ENCODE results near the gene LIMK2. TPM values are rescaled to one million over a fixed set of nuclear protein-coding genes. Genes with fewer than 3 reads are reported as not detected.

LIMK2 gene
- total RNA-seq, 2 donors from 2014 or later: 38.4 to 76.8 TPM

DNA sequence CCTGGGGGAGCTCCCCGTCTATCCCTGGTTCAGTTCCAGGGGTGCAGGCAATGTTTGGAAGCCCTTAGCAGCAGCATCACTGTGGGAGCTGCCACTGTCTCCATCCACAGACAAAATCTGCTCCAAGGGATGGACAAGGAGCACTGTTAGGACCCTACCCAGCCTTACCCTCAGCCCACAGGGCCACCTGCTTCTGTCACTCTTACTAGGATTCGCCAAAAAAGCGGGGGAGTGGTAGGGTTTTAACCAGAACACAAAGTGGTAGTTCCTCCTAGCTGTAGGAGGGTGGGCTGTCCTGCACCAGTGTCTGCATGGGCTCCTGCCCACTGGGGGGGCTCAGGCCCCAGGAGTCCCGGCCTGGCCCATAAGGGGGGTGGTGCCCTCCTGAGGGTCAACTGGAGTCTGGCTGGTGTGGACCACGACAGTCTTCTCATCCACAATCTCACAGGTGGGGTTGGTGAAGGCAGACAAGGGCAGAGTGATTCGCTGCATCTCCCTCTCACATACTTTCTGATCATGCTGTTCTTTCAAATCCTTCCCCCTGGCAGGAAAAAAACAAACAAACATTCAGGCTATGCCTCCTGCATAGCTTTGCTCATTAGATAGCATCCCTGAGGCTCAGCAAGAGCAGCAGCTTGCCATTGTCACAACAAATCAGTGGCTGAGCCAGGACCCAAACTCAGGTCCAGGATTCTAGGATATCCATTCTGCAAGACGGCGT, 70.8 kb downstream of the LIMK2 start:
- Histone ChIP-seq H3K36me3 (peaks cover 68% of the 10 kb centered on the region), H3K27me3 (replicated peaks; ENCODE audit: insufficient read depth) (no peaks in the 10 kb centered on the region), H3K9me3 (no peaks in the 10 kb centered on the region), H3K27ac (no peak overlapping the region), H3K4me3 (no peak overlapping the region), H3K4me1 (ENCODE audit: control insufficient read depth in 1 of 2, low read depth in 2 of 2) (peaks cover 0 to 3% of the 10 kb centered on the region in 2 donors)
- no peak for ATAC-seq (ENCODE audit: insufficient number of reproducible peaks, low FRiP score, low read depth)
- TF ChIP-seq, protein P1, sequence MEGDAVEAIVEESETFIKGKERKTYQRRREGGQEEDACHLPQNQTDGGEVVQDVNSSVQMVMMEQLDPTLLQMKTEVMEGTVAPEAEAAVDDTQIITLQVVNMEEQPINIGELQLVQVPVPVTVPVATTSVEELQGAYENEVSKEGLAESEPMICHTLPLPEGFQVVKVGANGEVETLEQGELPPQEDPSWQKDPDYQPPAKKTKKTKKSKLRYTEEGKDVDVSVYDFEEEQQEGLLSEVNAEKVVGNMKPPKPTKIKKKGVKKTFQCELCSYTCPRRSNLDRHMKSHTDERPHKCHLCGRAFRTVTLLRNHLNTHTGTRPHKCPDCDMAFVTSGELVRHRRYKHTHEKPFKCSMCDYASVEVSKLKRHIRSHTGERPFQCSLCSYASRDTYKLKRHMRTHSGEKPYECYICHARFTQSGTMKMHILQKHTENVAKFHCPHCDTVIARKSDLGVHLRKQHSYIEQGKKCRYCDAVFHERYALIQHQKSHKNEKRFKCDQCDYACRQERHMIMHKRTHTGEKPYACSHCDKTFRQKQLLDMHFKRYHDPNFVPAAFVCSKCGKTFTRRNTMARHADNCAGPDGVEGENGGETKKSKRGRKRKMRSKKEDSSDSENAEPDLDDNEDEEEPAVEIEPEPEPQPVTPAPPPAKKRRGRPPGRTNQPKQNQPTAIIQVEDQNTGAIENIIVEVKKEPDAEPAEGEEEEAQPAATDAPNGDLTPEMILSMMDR (IDR thresholded peaks at IDR 0.05): no peak
- DNase-seq (ENCODE audit: low spot score): no peak

- H3K4me3 ChIP-seq: no peak overlapping the region
- peak overlapping the region in 1 of 2 donors; percentile 34 for H3K27ac ChIP-seq
- H3K9me3 ChIP-seq: no peaks in the 10 kb centered on the region
- ATAC-seq (ENCODE audit: insufficient number of reproducible peaks, low FRiP score, low read depth) (no peak), DNase-seq (ENCODE audit: low spot score) (no peak)
- peaks cover 3 to 11% of the 10 kb centered on the region in 2 donors for H3K4me1 ChIP-seq (ENCODE audit: control insufficient read depth in 1 of 2, low read depth in 2 of 2)
- H3K27me3 ChIP-seq (replicated peaks; ENCODE audit: insufficient read depth): no peaks in the 10 kb centered on the region
- H3K36me3 ChIP-seq: peaks cover 73% of the 10 kb centered on the region
- TF ChIP-seq, protein P1 (IDR thresholded peaks at IDR 0.05): no peak
Observed at GRCh38 chr22:31284281-31285155, 72.4 kb downstream of the LIMK2 start.

DNA sequence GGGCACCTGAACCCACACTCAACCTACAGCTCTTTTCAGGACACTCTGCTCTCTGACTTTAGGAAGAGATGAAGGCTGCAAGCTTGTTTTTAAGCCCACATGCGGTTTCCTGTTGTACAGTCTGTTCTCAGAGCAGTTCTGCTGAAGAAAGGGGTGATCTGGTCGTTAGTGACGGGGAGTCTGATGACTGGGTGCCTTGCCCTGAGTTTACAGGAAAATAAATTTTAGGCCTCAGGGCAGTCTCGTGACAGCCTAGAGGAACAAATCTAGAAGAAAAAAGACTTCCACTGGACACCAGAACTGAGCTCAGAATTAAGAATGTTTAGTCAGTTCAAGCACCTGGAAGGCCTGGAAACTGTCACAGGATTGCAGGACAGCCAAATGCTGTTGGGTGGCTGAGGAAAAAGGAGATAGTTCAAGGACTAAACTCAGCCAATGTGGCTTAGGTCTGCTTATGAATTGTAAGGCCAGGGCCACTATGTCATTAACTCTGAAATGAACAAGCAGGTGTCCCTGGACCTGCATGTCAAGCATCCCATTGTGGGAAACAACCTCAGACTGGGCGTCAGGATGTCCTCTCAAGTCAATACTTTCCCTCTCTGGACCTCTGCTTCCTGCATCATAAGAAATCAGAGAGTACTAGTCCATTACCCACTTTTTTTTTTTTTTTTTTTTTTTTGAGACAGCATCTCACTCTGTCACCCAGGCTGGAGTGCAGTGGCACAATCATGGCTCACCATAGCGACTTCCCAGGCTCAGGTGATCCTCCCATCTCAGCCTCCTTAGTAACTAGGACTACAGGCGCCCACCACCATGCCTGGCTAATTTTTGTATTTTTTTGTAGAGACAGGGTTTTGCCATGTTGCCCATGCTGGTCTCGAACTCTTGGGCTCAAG, 74.5 kb downstream of the LIMK2 start:
- ATAC-seq (ENCODE audit: insufficient number of reproducible peaks, low FRiP score, low read depth) (no peak), DNase-seq (ENCODE audit: low spot score) (no peak)
- Histone ChIP-seq H3K27me3 (replicated peaks; ENCODE audit: insufficient read depth) (no peaks in the 10 kb centered on the region), H3K9me3 (no peaks in the 10 kb centered on the region), H3K4me1 (ENCODE audit: control insufficient read depth in 1 of 2, low read depth in 2 of 2) (peaks cover 3 to 18% of the 10 kb centered on the region in 2 donors), H3K36me3 (peaks cover 57% of the 10 kb centered on the region), H3K27ac (peak overlapping the region; percentile 25 to 96), H3K4me3 (no peak overlapping the region)
- TF ChIP-seq, protein P1 (IDR thresholded peaks at IDR 0.05): no peak

DNA sequence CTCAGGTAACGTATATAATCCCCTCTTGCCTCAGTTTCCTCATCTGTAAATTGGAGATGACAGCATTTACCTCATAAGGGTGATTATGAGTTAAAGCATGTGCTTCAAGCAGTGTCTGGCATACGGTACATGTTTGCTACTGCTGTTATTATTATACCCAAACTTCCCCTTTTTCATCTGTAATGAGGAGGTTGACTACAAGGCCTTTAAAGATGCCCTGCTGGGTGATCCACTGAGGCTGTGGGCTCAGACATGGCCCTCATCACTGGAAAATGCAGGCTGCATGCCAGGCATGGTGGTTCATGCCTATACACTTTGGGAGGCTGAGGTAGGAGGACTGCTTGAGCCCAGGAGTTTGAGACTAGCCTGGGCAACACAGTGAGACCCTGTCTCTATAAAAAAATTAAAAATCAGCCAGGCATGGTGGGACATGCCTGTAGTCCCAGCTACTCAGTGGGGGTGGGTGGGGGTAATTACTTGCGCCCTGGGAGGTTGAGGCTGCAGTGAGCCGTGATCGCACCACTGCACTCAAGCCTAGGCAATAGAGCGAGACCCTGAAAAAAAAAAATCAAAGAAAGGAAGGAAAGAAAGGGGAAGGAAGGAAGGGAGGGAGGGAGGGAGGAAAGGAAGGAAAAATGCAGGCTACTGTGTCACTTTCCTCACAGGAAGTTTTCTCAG, 75.9 kb downstream of the LIMK2 start:
- H3K9me3 ChIP-seq: no peaks in the 10 kb centered on the region
- DNase-seq (ENCODE audit: low spot score): no peak
- TF ChIP-seq, protein P1 (IDR thresholded peaks at IDR 0.05): no peak
- no peak overlapping the region for H3K4me3 ChIP-seq
- H3K36me3 ChIP-seq: peaks cover 44% of the 10 kb centered on the region
- H3K27me3 ChIP-seq (replicated peaks; ENCODE audit: insufficient read depth): no peaks in the 10 kb centered on the region
- peak overlapping the region; percentile 2 to 96 for H3K27ac ChIP-seq
- peaks cover 8 to 23% of the 10 kb centered on the region in 2 donors for H3K4me1 ChIP-seq (ENCODE audit: control insufficient read depth in 1 of 2, low read depth in 2 of 2)
- no peak for ATAC-seq (ENCODE audit: insufficient number of reproducible peaks, low FRiP score, low read depth)
